ENCODE measurements around the gene C9orf43.
"Not testable (repeated sequence)": the region's sequence is repeated elsewhere in the genome, so short reads cannot be mapped to it uniquely, and the experiment has no call there.

The C9orf43 gene

GRCh38 chr9:113421726-113422125 is 11.2 kb downstream of the C9orf43 start:
- DNase-seq (ENCODE audit: low read depth), result no peak

GRCh38 chr9:113425072-113425471 is 14.5 kb downstream of the C9orf43 start:
- no peak for DNase-seq (ENCODE audit: low read depth)

- no peak for DNase-seq (ENCODE audit: low read depth)
These were observed 16.2 kb downstream of the C9orf43 start for GRCh38 chr9:113426701-113427100.

- DNase-seq (ENCODE audit: low read depth), result no peak
These were observed 17.1 kb downstream of the C9orf43 start for GRCh38 chr9:113427629-113428028.

GRCh38 chr9:113428062-113428615 is 17.6 kb downstream of the C9orf43 start:
- DNase-seq (ENCODE audit: low read depth), result no peak

GRCh38 chr9:113431191-113431590 is 20.6 kb downstream of the C9orf43 start:
- DNase-seq (ENCODE audit: low read depth), result no peak

GRCh38 chr9:113436728-113437515 is 26.4 kb downstream of the C9orf43 start:
- no peak for DNase-seq (ENCODE audit: low read depth)

- DNase-seq (ENCODE audit: low read depth), result not testable (repeated sequence)
These were observed 27.2 kb downstream of the C9orf43 start for GRCh38 chr9:113437716-113438115.

- DNase-seq (ENCODE audit: low read depth), result no peak
These were observed 34.2 kb downstream of the C9orf43 start for GRCh38 chr9:113444736-113445135.

GRCh38 chr9:113446323-113446740 is 35.8 kb downstream of the C9orf43 start:
- DNase-seq (ENCODE audit: low read depth), result no peak

- DNase-seq (ENCODE audit: low read depth), result no peak
These were observed 38.8 kb downstream of the C9orf43 start for GRCh38 chr9:113449376-113449775.

GRCh38 chr9:113452113-113452605 is 41.6 kb downstream of the C9orf43 start:
- DNase-seq (ENCODE audit: low read depth), result no peak

- DNase-seq (ENCODE audit: low read depth), result no peak
These were observed 44.6 kb downstream of the C9orf43 start for GRCh38 chr9:113454914-113455761.

GRCh38 chr9:113456235-113456634 is 45.7 kb downstream of the C9orf43 start:
- DNase-seq (ENCODE audit: low read depth), result no peak

- no peak for DNase-seq (ENCODE audit: low read depth)
These were observed 50.7 kb downstream of the C9orf43 start for GRCh38 chr9:113461285-113461684.

- no peak for DNase-seq (ENCODE audit: low read depth)
These were observed 51.4 kb downstream of the C9orf43 start for GRCh38 chr9:113461943-113462342.

GRCh38 chr9:113462781-113463286 is 52.3 kb downstream of the C9orf43 start:
- no peak for DNase-seq (ENCODE audit: low read depth)

GRCh38 chr9:113463418-113464285 is 53.1 kb downstream of the C9orf43 start, which contains the start of gene RGS3:
RGS3 (plus strand) TSS chr9:113463727; CDS start chr9:113463803, 76 bp downstream.
- no peak for DNase-seq (ENCODE audit: low read depth)

- no peak for DNase-seq (ENCODE audit: low read depth)
These were observed 53.7 kb downstream of the C9orf43 start for GRCh38 chr9:113464286-113464660.

- DNase-seq (ENCODE audit: low read depth), result no peak
These were observed 55.1 kb downstream of the C9orf43 start for GRCh38 chr9:113465599-113466140.

- DNase-seq (ENCODE audit: low read depth), result no peak
These were observed 56.6 kb downstream of the C9orf43 start for GRCh38 chr9:113467183-113467582.
